ENCODE measurements around the gene ST3GAL5.

The ST3GAL5 gene

DNA sequence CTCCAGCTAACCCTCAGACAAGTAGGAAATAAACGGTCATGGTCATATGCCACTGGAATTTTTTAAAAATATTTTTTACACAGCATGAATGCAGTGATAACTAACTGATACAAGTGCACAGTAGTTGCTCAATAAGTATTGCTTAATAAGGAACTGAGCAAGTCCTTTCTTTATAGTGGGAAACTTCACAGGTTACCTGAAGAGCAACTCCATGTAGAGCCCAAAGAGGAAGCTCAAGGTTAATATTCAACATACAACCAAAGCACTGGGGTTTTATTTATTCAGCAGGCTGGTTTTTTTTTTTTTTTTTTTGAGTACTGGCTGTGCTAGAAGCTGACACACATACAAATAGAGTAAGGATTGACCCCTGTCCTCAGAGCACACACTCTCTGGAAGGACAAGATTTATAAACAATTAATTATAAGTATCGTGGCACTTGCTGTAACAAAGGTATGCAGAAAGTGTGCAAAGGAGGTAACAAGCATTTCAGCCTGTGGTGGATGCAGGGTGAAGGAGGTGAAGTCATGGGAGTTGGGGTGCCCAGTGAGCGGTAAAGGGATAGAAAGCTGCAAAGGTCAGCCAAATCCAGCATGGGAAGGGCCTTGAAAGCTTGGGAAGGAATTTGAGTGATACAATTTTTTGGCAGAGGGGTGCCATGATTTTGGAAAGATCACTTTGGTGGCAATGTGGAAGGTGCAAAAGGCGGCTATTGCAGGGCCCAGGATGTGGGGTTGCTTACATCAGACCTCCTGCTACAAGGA, 82.3 kb downstream of the ST3GAL5 start:
- no peak for DNase-seq (ENCODE audit: low read depth)

DNA sequence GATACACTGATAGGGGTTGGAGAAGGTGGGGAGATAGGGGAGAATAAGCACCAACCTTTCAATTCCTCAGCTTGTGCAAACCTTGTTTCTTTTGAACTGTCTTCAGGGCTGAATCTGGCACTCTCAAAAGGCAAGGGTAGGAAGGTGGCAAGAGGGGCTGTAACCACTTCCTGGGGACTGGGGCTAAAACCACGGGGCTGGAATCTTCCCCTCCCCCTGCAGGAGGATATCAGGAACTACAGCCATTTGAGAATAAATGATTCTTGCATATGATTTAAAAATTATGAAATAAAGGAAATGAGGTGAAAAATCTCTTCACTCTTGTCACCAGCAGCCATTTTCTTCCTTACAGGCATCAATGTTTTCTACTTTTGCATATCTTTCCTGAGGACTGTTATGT, 84.2 kb downstream of the ST3GAL5 start:
- no peak for DNase-seq (ENCODE audit: low read depth)

DNA sequence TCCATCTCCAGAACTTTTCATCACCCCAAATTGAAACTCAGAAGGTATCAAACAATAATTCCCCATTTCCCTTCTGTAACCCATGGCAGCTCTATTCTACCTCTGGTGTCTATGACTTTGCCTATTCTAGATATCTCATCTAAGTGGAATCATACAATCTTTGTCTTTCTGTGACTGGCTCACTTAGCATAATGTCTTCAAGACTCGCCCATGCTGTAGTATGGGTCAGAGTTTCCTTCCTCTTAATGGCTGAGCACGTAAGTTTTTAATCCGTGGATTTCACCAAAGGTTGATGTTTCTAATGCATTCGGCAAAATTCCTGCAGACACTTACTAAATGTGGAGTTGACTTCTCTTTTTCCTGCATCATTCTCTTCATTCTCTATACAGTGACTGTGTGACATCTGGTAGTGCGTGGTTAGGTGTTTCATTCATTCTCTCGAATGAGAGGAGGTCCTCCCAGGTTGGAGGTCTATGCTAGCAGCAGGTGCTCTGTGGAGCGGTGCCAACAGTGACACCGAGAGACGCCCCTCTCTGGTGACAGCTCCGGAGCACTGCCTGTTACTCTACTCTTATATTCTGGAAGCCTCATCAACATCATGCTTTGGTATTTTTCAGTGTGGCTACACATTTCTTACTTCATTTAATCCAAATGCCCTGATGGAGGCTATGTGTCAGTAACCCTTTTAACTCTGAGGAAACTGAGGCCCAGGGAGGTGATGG, 84.9 kb downstream of the ST3GAL5 start:
- no peak for DNase-seq (ENCODE audit: low read depth)

DNA sequence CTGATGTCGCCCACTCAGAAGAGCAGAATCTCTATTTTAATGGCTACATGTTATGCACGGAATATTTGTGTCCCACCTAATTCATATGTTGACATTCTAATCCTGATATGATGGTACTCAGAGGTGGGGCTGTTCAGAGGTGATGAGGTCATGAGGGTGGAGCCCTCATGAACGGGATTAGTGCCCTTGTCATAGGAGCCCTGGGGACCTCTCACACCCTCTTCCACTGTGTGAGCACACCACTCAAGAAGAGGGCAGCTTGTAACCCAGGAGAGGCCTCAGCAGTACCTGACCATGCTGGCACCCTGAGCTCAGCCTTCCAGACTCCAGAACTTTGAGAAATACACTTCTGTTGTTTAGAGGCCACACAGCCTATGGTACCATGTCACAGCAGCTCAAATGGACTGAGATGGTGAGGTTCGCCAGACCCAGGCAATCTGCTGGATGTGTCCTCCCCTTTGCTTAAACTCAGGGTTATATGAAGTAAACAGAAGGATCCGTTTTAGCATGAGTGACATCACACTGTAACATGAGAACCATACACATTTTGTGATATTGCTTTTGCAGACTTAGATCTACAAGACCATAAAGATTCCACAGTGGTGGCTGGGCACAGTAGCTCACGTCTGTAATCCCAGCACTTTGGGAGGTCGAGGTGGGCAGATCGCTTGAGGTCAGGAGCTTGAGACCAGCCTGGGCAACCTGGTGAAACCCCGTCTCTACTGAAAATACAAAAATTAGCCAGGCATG, 86.3 kb downstream of the ST3GAL5 start:
- DNase-seq (ENCODE audit: low read depth): peak; percentile 55

DNA sequence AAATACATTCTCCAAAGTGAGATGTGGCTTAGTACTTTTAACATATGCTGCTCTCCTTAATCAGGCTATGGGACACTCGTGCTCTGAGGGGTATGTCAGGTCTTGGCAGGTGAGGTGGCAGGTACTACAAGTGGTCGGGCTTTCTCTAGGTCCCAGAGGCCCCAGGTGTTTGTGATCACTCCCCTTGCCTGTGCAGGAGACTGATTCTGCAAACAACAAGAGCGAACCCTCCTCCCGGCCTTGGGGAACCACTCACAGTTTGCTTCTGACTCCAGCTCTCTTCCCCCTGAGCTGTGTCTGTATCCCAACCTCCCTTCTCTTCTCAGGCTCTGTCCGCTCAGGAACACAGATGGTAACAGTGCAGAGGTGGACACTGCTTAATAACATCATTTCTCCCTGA, 86.9 kb downstream of the ST3GAL5 start:
- DNase-seq (ENCODE audit: low read depth): no peak

DNA sequence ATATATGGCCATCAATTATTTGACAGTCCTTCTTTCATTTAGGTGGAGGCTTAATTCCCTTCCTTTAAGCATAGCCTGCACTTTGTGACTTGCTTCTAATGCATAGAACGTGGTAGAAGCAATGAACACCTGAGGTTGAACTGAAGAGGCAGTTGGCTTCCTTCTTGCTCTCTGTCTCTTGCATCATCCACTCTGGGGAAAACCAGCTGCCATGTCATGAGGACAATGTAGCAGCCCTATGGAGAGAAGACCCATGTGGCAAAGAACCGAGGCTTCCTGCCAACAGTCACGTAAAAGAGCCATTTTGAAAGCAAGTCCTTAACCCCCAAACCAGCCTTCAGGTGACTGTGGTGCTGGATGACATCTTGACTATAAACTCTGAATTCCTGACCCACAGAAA, 88.2 kb downstream of the ST3GAL5 start:
- no peak for DNase-seq (ENCODE audit: low read depth)

DNA sequence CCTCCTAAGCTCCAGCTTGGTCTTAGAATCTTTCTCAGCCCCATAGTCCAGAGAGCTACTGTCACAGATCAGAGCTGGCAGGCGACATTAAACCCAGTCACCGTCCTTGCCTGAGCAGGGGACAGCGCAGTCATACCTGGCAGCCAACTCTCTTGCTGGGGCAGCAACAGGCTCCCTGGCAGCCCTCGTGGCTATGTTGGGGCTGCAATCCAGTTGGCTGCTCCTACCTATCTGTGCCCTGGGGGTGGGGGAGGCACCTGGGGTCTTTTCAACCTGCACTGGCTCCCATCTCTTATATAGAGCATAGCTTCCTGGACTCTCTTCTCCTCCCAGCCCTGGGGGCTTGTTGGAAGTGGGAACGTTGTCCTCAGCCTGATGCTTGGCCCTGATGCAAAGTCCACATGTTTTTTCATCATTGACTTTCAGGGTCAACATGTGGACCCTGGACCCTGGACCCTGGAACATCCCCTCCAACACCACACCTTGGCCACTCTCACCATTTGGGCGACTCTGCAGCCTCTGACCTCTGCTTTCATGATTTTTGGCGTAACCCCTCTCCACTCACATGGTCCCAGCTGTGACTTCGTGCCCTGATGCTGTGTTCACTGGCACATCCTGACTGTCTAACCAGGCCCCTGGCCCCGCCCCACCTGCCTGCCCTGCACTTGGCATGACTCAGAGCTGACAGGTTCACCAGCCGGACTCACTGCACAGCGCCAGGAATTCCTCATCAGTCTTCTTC, 89.4 kb downstream of the ST3GAL5 start:
- DNase-seq (ENCODE audit: low read depth): no peak

DNA sequence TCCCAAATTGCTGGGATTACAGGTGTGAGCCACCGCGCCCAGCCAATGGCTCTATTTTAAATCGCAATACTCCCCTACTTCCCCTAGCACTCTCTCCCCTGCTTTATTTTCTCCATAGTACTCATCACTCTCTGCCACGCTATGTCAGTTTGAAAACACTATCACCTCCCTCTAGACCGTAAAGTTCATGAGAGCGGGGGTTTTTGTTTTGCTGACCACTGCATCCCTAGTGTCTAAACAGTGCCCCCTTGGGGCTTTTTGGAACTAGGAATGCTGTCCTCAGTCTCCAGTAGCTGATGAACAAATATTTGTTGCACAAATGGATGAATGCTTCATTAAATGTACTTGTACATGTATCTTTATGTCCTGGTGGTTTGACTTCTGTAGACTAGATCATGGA, 90.9 kb downstream of the ST3GAL5 start:
- peak; percentile 47 for DNase-seq (ENCODE audit: low read depth)

DNA sequence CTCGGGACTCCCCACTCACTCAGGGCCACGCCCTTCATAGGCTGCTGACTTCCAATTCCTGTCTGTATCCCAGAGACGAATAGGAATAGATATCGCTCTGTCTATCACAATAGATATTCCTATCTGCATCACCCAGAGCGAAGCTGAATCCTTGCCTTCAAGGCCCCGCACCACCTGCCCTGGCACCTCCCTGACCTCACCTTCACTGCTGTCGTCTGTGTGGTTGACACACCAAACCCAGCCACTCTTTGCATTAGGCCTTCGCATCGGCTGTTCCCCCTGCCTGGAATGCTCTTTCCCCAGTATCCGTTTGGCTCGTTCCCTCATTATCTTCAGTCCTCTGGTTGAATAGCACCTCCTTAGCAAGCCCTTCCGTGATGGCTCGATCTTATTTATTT, 91.5 kb downstream of the ST3GAL5 start:
- no peak for DNase-seq (ENCODE audit: low read depth)

DNA sequence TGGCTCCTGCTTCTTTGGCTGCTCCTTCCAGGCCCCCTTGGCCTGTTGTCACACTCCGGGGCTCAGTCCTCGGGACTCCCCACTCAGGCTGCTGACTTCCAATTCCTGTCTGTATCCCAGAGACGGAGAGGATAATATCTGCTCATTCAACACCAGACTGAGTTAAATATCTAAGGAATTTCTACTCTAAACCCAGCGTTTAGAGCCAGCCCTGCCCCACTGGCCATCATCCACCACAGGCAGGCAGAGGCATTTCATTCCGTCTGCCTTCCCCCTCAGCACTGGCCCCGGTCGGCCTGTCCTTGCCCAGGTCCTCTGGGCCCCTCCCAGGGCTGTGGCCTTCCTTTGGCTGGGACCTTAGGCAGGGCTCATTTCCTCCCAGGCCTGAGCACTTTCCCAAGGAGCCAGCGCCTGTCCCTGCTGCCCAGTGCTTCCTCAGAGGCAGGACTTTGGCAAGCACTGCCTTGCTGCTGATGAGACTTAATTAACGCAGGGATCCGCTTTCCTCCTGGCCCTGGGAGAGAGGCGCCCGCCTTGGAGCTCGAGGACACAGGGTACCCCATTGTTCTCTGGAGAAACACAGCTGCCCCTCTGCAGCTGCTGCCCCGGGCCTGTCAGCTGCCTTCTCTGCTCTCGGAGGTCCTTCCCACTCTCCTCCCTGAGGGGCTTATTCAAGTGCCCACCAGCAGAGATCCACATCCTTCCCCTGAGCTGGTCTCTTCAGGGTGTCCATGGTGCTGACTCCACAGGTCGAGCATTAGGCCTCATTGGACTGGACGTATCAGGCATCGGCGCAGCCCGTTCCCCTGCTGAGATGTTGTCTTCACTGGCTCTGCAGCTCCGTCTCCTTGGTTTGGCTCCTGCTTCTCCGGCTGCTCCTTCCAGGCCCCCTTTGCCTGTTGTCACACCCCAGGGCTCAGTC, 92.2 kb downstream of the ST3GAL5 start:
- peak; percentile 32 for DNase-seq (ENCODE audit: low read depth)

DNA sequence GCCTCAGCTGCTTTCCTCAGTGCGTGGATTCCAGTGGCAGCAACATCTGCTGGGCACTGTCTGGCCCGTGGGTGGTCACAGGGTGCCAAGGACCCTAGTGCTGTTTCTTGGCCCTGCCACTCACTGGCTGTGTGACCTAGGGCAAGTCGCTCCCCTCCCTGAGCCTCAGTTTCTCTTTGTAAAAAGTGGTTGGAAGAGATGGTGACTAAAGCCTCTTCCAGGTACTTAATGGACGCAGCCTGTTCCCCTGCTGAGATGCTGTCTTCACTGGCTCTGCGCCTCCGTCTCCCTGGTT, 92.8 kb downstream of the ST3GAL5 start:
- DNase-seq (ENCODE audit: low read depth): no peak

DNA sequence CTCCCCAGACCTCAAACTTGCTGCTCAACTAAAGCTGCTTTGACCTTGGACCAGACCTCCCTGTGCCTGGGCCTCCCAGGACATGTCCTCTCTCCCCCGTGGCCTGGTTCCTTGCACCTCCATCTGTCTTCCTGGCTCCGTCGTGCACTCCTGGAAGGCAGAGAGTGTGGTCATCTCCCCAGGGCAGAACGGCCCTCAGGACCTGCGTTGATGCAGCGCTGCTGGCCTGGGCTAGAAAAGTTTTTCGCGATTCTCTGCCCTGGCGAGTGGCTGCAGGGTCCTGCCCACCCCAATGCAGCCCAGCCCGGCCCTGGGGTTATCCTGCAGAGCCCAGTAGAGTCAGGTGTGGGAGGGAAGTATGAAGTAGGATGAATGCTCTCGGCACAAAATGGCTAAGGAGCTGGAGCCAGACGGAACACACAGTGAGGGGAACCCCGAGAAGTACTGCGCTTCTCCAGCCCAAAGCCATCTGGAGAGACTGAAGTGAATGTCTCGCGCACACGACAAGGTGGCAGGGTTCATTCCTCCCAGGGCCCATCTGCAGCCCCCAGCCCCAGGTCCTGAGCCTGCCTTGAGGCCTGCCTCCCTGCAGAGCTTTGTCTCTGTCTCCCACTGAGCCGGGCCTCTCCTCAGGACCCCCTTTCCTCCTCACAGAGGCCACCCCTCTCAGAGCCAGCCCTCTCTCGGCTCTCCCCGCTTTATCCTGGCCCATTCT, 93.3 kb downstream of the ST3GAL5 start:
- no peak for DNase-seq (ENCODE audit: low read depth)

DNA sequence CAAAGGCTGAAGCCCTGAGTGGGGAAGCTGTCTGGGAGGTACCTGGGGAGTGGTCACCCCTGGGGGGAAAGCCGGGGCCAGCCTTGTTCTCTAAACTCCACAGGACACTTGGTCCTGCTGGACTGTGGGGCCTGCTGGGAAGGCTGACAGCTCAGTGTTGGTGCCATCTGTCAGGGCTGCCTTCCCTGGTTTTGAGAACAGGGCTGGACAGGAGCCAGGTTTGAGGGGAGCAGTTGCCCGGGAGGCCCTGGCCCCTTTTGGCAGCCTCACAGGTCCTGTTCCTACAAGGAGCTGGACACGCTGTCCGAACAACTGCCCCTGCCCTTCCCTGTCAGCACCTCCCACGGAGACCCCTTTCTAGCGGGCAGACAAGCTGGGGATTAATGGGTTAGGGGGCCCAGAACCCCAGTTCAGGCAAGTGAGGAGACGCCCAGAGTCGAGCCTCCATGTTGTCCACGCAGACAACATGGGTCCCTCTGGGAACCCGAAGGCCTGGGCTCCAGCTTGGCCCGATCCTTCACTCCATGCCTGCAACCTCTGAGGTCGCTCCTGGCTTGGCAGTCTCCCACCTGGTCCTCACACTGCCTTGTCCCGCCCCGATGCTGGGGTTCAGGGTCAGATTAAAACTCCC, 94.2 kb downstream of the ST3GAL5 start:
- DNase-seq (ENCODE audit: low read depth): no peak

DNA sequence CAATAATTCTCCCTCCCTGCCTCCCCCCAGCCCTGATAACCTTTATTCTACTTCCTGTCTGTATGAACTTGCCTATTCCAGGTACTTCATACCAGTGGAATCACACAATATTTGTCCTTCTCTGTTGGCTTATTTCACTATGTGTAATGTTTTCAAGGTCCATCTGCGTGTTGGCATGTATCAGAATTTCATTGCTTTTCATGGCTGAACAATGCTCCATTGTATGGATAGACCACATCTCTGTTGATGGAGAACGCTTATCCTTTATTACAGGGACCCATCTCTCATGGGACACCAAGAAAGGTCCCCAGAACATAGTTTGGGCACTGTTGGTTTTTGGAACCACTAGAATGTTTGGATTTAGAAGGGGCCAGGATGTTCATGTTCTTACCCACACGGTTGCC, 94.8 kb downstream of the ST3GAL5 start:
- DNase-seq (ENCODE audit: low read depth): no peak

DNA sequence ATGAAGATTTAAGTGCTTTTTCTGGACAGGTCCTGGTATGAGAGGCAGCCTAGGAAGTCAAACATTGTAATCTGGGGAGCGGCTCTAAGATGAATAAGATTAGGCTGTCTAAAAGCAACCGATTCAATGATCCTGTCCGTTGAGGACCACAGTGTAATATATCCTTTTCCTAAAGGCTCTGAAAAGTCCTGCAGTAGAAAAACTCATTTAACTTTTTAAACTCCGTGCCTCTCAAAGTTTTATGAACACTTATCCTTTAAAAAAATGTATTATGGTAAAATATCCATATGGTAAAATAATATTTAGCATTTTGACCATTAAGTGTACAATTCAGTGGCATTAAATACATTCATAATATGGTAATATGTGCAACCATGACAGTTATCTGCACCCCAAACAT, 95.2 kb downstream of the ST3GAL5 start:
- no peak for DNase-seq (ENCODE audit: low read depth)

DNA sequence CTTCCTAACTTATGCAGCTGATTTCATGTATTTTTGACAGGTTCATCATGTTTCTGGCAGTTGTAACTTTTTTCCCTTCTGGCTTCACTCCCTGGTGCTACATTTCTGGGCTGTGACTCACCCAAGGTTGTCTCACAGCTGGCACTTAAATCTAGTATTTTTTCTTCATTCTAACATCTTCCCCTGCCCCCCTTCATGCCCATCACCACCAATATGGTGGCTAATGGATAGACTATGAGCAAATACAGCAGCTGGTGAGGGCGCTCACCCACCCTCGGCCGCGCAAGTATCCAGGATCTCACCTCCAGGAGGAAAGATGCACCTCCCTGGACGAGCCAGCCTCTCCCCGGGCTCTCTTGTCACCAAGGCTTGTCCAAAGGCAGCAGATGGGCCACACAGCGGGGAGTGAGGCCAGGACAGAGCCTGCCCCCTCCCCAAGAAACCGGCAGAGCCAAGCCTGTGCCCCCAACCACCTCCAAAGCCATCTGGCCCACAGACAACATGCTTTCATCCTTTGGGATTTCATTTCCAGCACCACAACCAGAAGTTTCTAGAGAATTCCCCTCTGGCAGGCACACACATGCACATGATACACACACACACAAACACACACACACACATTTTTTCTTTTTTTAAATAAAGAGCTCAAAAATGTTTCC, 95.9 kb downstream of the ST3GAL5 start:
- peak; percentile 82 for DNase-seq (ENCODE audit: low read depth)

DNA sequence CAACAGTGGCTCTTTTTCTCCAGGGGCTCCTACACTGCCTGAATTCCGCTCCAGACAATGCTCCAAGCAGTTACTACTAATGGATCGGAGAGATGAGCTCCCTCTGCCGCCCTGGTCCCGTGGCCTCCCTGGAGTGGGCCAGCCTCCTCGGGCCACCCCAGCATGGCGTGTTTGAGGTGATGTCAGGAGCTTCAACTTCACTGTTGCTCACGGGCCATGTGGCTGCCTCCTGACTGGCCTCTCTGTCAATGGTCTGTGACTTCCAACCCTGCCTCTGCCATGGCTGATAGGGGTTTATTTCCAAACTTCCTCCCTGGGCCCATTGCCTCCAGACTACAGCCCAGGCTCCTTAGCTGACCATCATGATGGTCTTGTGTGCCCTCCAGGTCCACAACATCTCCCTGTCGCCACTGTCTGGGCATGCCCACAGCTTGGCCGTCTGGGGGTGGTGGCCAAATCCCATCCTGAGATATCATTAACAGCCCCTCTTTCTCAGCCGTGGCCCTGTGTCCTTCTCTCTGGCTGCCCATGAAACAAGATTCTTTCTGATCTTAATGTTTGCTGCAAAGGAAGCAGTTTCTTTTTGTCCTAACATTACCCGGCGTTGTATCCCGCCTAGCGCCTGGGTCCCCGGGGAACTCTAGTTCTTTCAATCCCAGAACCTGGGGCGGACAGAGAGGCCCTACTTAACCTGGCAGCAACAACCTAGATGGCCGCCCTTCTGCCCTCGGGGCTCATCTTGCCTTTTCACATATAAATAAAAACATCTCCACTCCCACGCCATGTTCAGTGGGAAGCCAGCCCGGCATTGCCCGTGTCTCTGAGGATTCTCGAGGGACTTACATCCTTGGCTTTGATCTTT, 96.9 kb downstream of the ST3GAL5 start:
- DNase-seq (ENCODE audit: low read depth): no peak

DNA sequence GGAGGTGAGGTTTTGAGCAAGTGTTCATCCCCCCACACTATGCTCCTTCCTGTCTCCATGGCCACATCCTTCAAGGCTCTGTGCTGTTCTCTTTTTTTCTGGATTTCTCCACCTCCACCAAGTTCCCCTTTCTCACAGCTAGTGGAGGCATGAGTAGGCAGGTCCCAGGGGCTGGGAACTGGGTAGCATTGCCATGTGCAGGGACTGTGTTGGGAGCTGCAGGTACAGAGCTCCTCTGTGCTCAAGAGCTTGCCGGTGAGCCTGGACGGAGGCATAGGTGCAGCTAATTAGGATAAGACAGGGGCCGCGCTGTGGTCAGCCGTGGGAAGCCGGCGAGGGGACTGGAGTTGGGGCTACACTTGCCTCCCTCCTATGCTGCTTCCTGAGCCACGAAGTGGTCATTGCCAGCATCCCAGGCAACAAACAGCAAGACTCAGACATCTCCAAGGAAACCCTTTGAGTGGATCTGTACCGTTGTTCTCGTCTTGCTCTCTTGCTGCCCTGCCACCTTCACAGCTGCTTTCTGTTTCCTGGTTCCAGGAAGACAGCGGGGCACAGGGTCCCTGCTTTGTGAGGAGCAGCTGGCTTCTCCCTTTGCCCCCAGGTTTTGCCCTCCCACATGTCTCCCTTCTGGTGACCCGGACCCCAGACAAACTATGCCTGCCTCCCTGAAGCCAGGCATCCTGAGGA, 98.1 kb downstream of the ST3GAL5 start:
- DNase-seq (ENCODE audit: low read depth): no peak
